ENCODE measurements around the gene TMEM138.

Gene TMEM138

GRCh38 chr11:61384271-61385242 is 22.4 kb downstream of the TMEM138 start:
- no peak overlapping the region for H3K4me3 ChIP-seq (ENCODE audit: low read length, poor library complexity, severe bottlenecking)
- H3K9ac ChIP-seq (ENCODE audit: low read depth, low read length, poor library complexity, severe bottlenecking), result no peak overlapping the region
- no peaks in the 10 kb centered on the region for H3K9me2 ChIP-seq (replicated peaks; ENCODE audit: low read depth, low read length)
- H3F3A ChIP-seq (ENCODE audit: low read depth), result no peaks in the 10 kb centered on the region
- no peak overlapping the region for H3K4me2 ChIP-seq (ENCODE audit: low read depth, low read length, poor library complexity, severe bottlenecking)
- H2AFZ ChIP-seq (ENCODE audit: low read length), result 0 out of 2 replicates have a peak overlapping the region, but pooled peaks have one; percentile 48
- no peaks in the 10 kb centered on the region for H3K9me3 ChIP-seq (ENCODE audit: insufficient read depth, low read depth, low read length)
- H3K4me1 ChIP-seq (ENCODE audit: insufficient read depth, low read length, poor library complexity, severe bottlenecking), result no peaks in the 10 kb centered on the region
- no peaks in the 10 kb centered on the region for H4K20me1 ChIP-seq (ENCODE audit: insufficient read depth, low read length, poor library complexity, severe bottlenecking)
- H3K36me3 ChIP-seq (ENCODE audit: insufficient read depth, low read length), result no peaks in the 10 kb centered on the region
- no peaks in the 10 kb centered on the region for H3K27me3 ChIP-seq (ENCODE audit: insufficient read depth, low read length, poor library complexity, severe bottlenecking)
- no peak for TF ChIP-seq EZH2phosphoT487 (IDR thresholded peaks at IDR 0.05; ENCODE audit: borderline replicate concordance)
- TF ChIP-seq CTCF (conservative IDR thresholded peaks at IDR 0.05; ENCODE audit: low read length), result no peak; the same call in 1 of the 2 replicates
- no peaks in the 10 kb centered on the region for H3K79me2 ChIP-seq (ENCODE audit: insufficient read depth, low read length)

- no peaks in the 10 kb centered on the region for H3K9me3 ChIP-seq (ENCODE audit: insufficient read depth, low read depth, low read length)
- peaks cover 12% of the 10 kb centered on the region for H3K4me1 ChIP-seq (ENCODE audit: insufficient read depth, low read length, poor library complexity, severe bottlenecking)
- H3F3A ChIP-seq (ENCODE audit: low read depth), result no peaks in the 10 kb centered on the region
- no peak overlapping the region for H3K4me2 ChIP-seq (ENCODE audit: low read depth, low read length, poor library complexity, severe bottlenecking)
- H4K20me1 ChIP-seq (ENCODE audit: insufficient read depth, low read length, poor library complexity, severe bottlenecking), result no peaks in the 10 kb centered on the region
- peaks cover 20% of the 10 kb centered on the region for H3K79me2 ChIP-seq (ENCODE audit: insufficient read depth, low read length)
- no peaks in the 10 kb centered on the region for H3K27me3 ChIP-seq (ENCODE audit: insufficient read depth, low read length, poor library complexity, severe bottlenecking)
- H3K36me3 ChIP-seq (ENCODE audit: insufficient read depth, low read length), result no peaks in the 10 kb centered on the region
- no peaks in the 10 kb centered on the region for H3K9me2 ChIP-seq (replicated peaks; ENCODE audit: low read depth, low read length)
- no peak overlapping the region for H3K9ac ChIP-seq (ENCODE audit: low read depth, low read length, poor library complexity, severe bottlenecking)
- no peak overlapping the region for H3K4me3 ChIP-seq (ENCODE audit: low read length, poor library complexity, severe bottlenecking)
- no peak for TF ChIP-seq EZH2phosphoT487 (IDR thresholded peaks at IDR 0.05; ENCODE audit: borderline replicate concordance)
- no peak for TF ChIP-seq CTCF (conservative IDR thresholded peaks at IDR 0.05; ENCODE audit: low read length)
- H2AFZ ChIP-seq (ENCODE audit: low read length), result no peak overlapping the region
Observed at GRCh38 chr11:61390161-61390560, 28.0 kb downstream of the TMEM138 start.

- H3K9me3 ChIP-seq (ENCODE audit: insufficient read depth, low read depth, low read length), result no peaks in the 10 kb centered on the region
- H3K9me2 ChIP-seq (replicated peaks; ENCODE audit: low read depth, low read length), result no peaks in the 10 kb centered on the region
- peaks cover 12% of the 10 kb centered on the region for H3K4me1 ChIP-seq (ENCODE audit: insufficient read depth, low read length, poor library complexity, severe bottlenecking)
- peak overlapping the region; percentile 87 for H3K9ac ChIP-seq (ENCODE audit: low read depth, low read length, poor library complexity, severe bottlenecking)
- H3K36me3 ChIP-seq (ENCODE audit: insufficient read depth, low read length), result peaks cover under 1% of the 10 kb centered on the region; the same call in 1 of the 2 replicates
- no peaks in the 10 kb centered on the region for H3F3A ChIP-seq (ENCODE audit: low read depth)
- peak overlapping the region; percentile 85 for H3K4me2 ChIP-seq (ENCODE audit: low read depth, low read length, poor library complexity, severe bottlenecking)
- peak overlapping the region; percentile 99 for H3K4me3 ChIP-seq (ENCODE audit: low read length, poor library complexity, severe bottlenecking)
- peak overlapping the region; percentile 99 for H2AFZ ChIP-seq (ENCODE audit: low read length)
- no peaks in the 10 kb centered on the region for H3K27me3 ChIP-seq (ENCODE audit: insufficient read depth, low read length, poor library complexity, severe bottlenecking)
- H3K79me2 ChIP-seq (ENCODE audit: insufficient read depth, low read length), result peaks cover 21% of the 10 kb centered on the region
- no peaks in the 10 kb centered on the region for H4K20me1 ChIP-seq (ENCODE audit: insufficient read depth, low read length, poor library complexity, severe bottlenecking)
- TF ChIP-seq CTCF (conservative IDR thresholded peaks at IDR 0.05; ENCODE audit: low read length), result peak; percentile 53
- no peak for TF ChIP-seq EZH2phosphoT487 (IDR thresholded peaks at IDR 0.05; ENCODE audit: borderline replicate concordance)
Observed at GRCh38 chr11:61392981-61393595, 30.9 kb downstream of the TMEM138 start.

Measured in Loucy (cell line).